ENCODE measurements around the gene RAB26. TPM values are rescaled to one million over a fixed set of nuclear protein-coding genes. Genes with fewer than 3 reads are reported as not detected.
"Not testable (repeated sequence)": the region's sequence is repeated elsewhere in the genome, so short reads cannot be mapped to it uniquely, and the experiment has no call there.

RAB26 gene
- total RNA-seq, 2 experiments from 2014 or later = 0.68 to 0.70 TPM

GRCh38 chr16:2111009-2111353 lies 37.4 kb upstream of the RAB26 start:
- DNase-seq; H3K4me3 Mint-ChIP-seq; H3K27ac Mint-ChIP-seq; ATAC-seq; H3K27me3 Mint-ChIP-seq; H3K4me1 Mint-ChIP-seq; H3K36me3 Mint-ChIP-seq; H3K9me3 Mint-ChIP-seq (ENCODE audit: low read depth); CTCF ChIA-PET: not testable (repeated sequence)

GRCh38 chr16:2111412-2112335 lies 36.8 kb upstream of the RAB26 start:
- H3K9me3 Mint-ChIP-seq (ENCODE audit: low read depth); H3K4me1 Mint-ChIP-seq; CTCF ChIA-PET; DNase-seq; H3K27ac Mint-ChIP-seq; H3K36me3 Mint-ChIP-seq; H3K4me3 Mint-ChIP-seq; ATAC-seq; H3K27me3 Mint-ChIP-seq: not testable (repeated sequence)

GRCh38 chr16:2112539-2113106 lies 35.8 kb upstream of the RAB26 start:
- H3K4me3 Mint-ChIP-seq; CTCF ChIA-PET; H3K27me3 Mint-ChIP-seq; H3K9me3 Mint-ChIP-seq (ENCODE audit: low read depth); H3K36me3 Mint-ChIP-seq; H3K4me1 Mint-ChIP-seq; DNase-seq; H3K27ac Mint-ChIP-seq; ATAC-seq: not testable (repeated sequence)

GRCh38 chr16:2114225-2114624 lies 34.2 kb upstream of the RAB26 start:
- CTCF ChIA-PET; ATAC-seq; H3K4me3 Mint-ChIP-seq; H3K27ac Mint-ChIP-seq; H3K4me1 Mint-ChIP-seq; H3K27me3 Mint-ChIP-seq; H3K36me3 Mint-ChIP-seq; DNase-seq; H3K9me3 Mint-ChIP-seq (ENCODE audit: low read depth): not testable (repeated sequence)

- H3K4me3 Mint-ChIP-seq; ATAC-seq; H3K27me3 Mint-ChIP-seq; DNase-seq; H3K27ac Mint-ChIP-seq; CTCF ChIA-PET; H3K9me3 Mint-ChIP-seq (ENCODE audit: low read depth); H3K36me3 Mint-ChIP-seq; H3K4me1 Mint-ChIP-seq: not testable (repeated sequence)
Observed at GRCh38 chr16:2114885-2115590, 33.4 kb upstream of the RAB26 start.

GRCh38 chr16:2115591-2115973 lies 32.8 kb upstream of the RAB26 start:
- Mint-ChIP-seq H3K36me3 (no peaks in the 10 kb centered on the region), H3K4me1 (no peaks in the 10 kb centered on the region), H3K27ac (no peak overlapping the region), H3K27me3 (no peaks in the 10 kb centered on the region), H3K4me3 (no peak overlapping the region), H3K9me3 (ENCODE audit: low read depth) (no peaks in the 10 kb centered on the region)
- CTCF ChIA-PET = no interaction called here
- no peak for DNase-seq
- no peak for ATAC-seq

- ATAC-seq; H3K9me3 Mint-ChIP-seq (ENCODE audit: low read depth); H3K4me3 Mint-ChIP-seq; H3K36me3 Mint-ChIP-seq; H3K27ac Mint-ChIP-seq; DNase-seq; H3K4me1 Mint-ChIP-seq; H3K27me3 Mint-ChIP-seq; CTCF ChIA-PET: not testable (repeated sequence)
Observed at GRCh38 chr16:2116428-2116827, 32.0 kb upstream of the RAB26 start.

- H3K27me3 Mint-ChIP-seq; CTCF ChIA-PET; ATAC-seq; H3K4me3 Mint-ChIP-seq; H3K4me1 Mint-ChIP-seq; H3K9me3 Mint-ChIP-seq (ENCODE audit: low read depth); H3K36me3 Mint-ChIP-seq; H3K27ac Mint-ChIP-seq; DNase-seq: not testable (repeated sequence)
Observed at GRCh38 chr16:2117341-2117740, 31.1 kb upstream of the RAB26 start.

GRCh38 chr16:2117960-2118722 lies 30.3 kb upstream of the RAB26 start:
- H3K27ac Mint-ChIP-seq; H3K36me3 Mint-ChIP-seq; DNase-seq; CTCF ChIA-PET; ATAC-seq; H3K27me3 Mint-ChIP-seq; H3K4me3 Mint-ChIP-seq; H3K4me1 Mint-ChIP-seq; H3K9me3 Mint-ChIP-seq (ENCODE audit: low read depth): not testable (repeated sequence)

- H3K9me3 Mint-ChIP-seq (ENCODE audit: low read depth); H3K36me3 Mint-ChIP-seq; H3K27me3 Mint-ChIP-seq; H3K4me1 Mint-ChIP-seq; DNase-seq; H3K4me3 Mint-ChIP-seq; H3K27ac Mint-ChIP-seq: not testable (repeated sequence)
- CTCF ChIA-PET = interaction anchor here (0.6 to 1.4 kb wide), 3 partner anchors 19 to 24 kb away, joined by 3 to 12 read pairs (median 5); no protein-coding TSS in a partner anchor
- peak; percentile 43 for ATAC-seq
Observed at GRCh38 chr16:2121325-2121724, 27.1 kb upstream of the RAB26 start.

- H3K4me3 Mint-ChIP-seq = no peak overlapping the region
- H3K4me1 Mint-ChIP-seq = peaks cover 2% of the 10 kb centered on the region
- DNase-seq = no peak
- no peaks in the 10 kb centered on the region for H3K27me3 Mint-ChIP-seq
- no peak overlapping the region for H3K27ac Mint-ChIP-seq
- H3K36me3 Mint-ChIP-seq = no peaks in the 10 kb centered on the region
- CTCF ChIA-PET = interaction anchor here (0.6 to 1.4 kb wide), 3 partner anchors 19 to 24 kb away, joined by 3 to 12 read pairs (median 5); no protein-coding TSS in a partner anchor
- no peak for ATAC-seq
- H3K9me3 Mint-ChIP-seq (ENCODE audit: low read depth) = no peaks in the 10 kb centered on the region
Observed at GRCh38 chr16:2121853-2122252, 26.6 kb upstream of the RAB26 start.

GRCh38 chr16:2122429-2122828 lies 26.0 kb upstream of the RAB26 start:
- H3K36me3 Mint-ChIP-seq = no peaks in the 10 kb centered on the region
- H3K4me3 Mint-ChIP-seq = no peak overlapping the region
- no peaks in the 10 kb centered on the region for H3K27me3 Mint-ChIP-seq
- no peaks in the 10 kb centered on the region for H3K9me3 Mint-ChIP-seq (ENCODE audit: low read depth)
- H3K4me1 Mint-ChIP-seq = peaks cover 2% of the 10 kb centered on the region
- ATAC-seq (no peak), DNase-seq (no peak)
- H3K27ac Mint-ChIP-seq = no peak overlapping the region
- CTCF ChIA-PET = no interaction called here

GRCh38 chr16:2122934-2123683 lies 25.3 kb upstream of the RAB26 start:
- ATAC-seq; H3K27me3 Mint-ChIP-seq; H3K9me3 Mint-ChIP-seq (ENCODE audit: low read depth); H3K27ac Mint-ChIP-seq; DNase-seq; H3K36me3 Mint-ChIP-seq; H3K4me3 Mint-ChIP-seq; CTCF ChIA-PET; H3K4me1 Mint-ChIP-seq: not testable (repeated sequence)
